Stimulated activated CD8-positive, alpha-beta memory T cell treated with anti-CD3 and anti-CD28 coated beads, Interleukin-12 subunit alpha, Interleukin-12 subunit beta, amount 100 ng/mL, for 24 hours (primary cell): ENCODE data around the gene ANKRD61.
"Not testable (repeated sequence)": the region's sequence is repeated elsewhere in the genome, so short reads cannot be mapped to it uniquely, and the experiment has no call there.

Experiments
- DNase-seq: peaks from one replicate; pipeline ENCODE4 v3.0.0-alpha.2; 2020; ENCODE audit errors: extremely low read depth

The ANKRD61 gene

DNA sequence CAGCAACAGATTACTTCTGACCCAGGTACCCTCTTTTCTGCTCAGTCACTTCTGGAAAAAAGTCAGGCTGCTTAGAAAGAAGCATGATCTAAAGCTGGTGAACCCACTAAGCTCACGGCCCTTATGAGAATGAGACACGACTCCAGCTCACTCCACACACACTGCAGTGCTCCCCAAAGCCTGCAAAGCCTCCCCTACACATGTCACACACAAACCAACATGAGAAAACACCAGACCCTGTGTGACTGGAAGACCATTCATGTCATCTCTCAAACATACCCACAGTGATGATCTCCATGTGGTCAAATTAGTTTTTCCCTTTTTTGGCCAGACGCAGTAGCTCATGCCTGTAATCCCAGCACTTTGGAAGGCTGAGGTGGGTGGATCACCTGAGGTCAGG lies 391 bp downstream of the ANKRD61 start:
- no peak for DNase-seq

DNA sequence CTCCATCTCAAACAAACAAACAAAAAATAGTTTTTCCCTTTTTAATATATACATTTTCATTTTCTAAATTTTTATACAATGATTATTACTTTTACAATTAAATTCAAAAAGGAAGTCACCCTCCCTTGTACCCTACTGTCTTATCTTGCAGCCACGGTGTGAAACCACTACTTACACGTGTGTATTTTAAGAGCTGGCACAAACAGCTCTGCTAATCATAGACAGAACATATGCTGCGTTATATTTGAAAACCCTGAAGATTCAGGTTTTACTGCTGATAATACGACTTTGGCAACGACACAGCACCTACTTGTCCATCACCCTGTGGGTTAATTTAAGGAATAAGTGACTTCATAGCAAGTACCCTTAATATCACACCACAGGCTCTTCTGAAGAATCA lies 991 bp downstream of the ANKRD61 start:
- DNase-seq: no peak

DNA sequence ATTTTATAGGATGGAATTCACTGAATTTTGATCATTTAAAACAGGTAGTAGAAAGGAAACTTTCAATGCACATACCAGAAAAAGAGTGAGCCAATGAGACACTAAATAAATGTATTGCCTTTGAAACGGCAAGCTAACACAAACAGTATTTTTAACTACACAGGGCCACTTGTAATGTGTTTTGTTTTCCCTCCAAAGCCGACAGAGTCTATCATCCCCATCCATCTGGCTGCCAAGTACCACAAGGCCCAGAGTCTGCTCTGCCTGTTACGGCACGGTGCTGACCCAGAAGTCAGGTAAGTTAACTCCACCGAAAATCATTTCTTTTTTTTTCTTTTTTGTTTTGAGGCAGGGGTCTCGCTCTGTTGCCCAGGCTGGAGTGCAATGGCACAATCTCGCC lies 1.5 kb downstream of the ANKRD61 start:
- DNase-seq: no peak

DNA sequence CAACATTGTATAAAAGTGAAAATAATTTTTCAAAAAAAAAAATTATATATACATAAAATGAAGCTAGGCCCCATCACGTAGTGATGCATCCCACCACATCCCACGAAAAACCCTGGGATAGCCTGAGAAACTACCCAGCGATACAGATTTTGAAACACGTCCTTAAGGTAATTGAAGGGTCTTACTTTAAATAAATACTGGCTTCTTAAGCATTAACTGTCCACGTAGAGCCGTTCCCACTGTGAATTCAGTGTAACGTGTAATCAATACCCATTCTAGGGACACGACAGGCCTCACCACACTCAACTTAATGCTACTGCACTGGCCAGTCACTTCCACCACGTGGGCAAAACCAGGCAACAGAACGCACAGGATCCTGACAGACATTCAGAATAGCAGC lies 4.0 kb downstream of the ANKRD61 start:
- DNase-seq: no peak

DNA sequence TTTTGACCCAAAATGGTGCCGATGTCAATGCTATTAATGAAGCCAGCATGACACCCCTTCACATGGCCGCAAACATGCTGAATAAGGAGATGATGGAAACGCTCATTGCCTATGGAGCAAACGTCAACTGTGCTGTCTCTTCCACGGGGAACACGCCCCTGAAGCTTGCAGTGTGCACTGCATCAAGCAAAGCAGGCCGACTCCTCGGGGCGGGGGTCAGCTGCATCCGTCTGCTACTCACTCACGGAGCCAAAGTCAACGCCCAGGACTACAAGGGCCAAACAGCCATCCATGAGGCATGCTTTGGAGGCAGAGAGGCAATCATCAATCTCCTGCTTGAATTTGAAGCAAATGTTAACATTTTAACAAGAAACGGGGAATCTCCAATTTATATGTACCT lies 4.5 kb downstream of the ANKRD61 start:
- DNase-seq: no peak

DNA sequence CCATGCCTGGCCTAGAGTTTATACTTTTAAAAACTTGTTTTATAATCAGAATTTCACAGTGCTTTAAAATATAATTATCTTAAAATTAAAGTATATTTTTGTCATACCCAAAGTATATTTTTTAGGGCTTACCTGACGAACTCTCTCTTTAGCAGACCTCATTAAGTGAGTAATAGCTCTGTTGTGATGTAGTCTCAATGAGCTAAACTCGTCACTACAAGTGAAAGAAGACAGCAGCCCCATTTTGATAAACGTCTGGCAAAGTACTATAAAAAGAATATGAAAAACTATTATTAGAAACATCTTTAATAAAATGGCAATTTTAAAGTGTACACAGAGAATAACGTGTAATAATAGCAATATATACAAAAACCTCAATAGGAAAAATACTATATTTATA lies 18.6 kb downstream of the ANKRD61 start:
- no peak for DNase-seq

DNA sequence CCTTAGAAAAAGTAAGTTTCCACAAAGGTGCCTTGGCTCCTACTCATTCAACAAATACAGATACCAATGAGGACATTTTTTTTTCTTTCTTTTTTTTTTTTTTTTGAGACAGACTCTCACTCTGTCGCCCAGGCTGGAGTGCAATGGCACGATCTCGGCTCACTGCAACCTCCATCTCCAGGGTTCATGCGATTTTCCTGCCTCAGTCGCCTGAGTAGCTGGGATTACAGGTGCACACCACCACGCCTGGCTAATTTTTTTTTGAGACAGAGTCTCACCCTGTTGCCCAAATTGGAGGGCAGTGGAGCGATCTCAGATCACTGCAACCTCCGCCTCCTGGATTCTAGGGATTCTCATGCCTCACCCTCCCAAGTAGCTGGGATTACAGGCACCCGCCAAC lies 20.0 kb downstream of the ANKRD61 start:
- not testable (repeated sequence) for DNase-seq

DNA sequence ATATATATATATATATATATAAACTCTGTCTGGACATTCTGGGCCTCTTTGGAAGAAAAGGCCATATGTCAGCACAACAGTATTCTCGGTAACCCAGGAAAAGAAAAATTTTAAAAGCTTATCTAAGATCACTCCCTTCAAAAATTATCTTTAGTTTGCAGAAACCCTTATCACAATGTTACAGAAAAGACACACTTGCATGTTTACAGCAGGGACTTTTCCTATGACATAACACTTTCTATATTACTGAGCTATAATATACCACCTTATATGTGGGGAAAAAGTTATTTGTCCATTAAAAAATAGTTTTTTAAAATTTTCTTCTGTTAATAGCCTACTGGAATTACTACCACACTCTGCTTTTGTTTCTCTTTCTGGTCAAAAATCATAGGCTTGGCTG lies 25.4 kb downstream of the ANKRD61 start:
- DNase-seq: no peak

DNA sequence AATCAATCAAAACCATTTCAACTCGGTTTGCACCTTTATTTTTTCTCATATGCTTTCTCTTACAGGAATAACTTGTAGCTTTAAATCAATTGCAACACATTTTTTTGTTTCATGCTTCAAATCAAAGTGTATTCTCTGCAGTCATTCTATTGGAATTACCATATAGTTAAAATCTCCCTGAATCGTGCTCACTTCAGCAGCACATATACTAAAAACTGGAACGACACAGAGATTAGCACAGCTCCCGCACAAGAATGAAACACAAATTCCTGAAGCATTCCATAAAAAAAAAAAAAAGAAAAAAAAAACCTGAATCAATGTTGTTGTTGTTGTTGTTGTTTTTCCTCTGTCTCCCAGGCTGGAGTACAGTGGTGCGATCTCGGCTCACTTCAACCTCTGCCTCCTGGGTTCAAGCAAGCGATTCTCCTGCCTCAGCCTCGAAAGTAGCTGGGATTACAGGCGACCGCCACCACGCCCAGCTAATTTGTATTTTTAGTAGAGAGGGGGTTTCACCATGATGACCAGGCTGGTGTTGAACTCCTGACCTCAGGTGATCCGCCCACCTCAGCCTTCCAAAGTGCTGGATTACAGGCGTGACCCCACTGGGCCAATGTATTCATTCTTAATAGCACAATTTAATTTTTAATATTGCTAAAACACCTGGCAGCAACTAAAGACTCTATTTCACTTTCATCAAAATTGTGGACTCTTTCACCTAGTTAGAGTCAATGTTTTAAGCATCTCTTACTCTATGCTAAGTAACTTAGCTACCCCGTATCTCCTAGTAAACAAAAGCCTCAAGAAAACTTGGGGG lies 26.3 kb downstream of the ANKRD61 start:
- DNase-seq: no peak

DNA sequence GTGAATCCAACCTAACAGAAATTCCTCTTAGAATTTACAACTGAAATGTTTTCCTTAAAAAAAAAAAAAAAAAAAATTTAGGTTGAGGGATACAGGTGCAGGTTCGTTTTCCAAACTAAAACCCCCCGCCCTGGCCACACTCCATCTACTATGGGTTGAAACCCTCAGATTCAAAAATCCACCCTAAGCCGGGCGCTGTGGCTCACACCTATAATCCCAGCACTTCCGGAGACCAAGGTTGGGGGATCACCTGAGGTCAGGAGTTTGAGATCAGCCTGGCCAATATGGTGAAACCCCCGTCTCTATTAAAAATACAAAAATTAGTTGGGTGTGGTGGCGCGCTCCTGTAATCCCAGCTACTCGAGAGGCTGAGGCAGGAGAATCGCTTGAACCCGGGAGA lies 28.8 kb downstream of the ANKRD61 start:
- not testable (repeated sequence) for DNase-seq

DNA sequence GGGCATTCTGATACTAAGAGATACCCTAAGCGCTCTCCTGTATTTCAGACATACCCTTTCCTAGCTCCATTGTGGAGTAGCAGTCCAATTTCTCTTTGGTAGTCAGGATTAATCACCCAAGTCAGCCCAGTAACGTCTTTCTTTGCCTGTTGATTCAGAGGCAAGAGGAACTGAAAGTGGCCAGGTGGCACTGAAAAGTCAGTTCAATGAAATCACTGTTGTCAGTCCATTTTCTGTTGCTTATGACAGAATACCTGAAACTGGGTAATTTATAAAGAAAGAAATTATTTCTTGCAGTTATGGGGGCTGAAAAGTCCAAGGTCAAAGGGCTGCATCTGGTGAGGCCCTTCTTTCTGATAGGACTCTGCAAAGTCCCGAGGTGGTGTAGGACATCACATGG lies 40.2 kb downstream of the ANKRD61 start:
- DNase-seq: no peak

DNA sequence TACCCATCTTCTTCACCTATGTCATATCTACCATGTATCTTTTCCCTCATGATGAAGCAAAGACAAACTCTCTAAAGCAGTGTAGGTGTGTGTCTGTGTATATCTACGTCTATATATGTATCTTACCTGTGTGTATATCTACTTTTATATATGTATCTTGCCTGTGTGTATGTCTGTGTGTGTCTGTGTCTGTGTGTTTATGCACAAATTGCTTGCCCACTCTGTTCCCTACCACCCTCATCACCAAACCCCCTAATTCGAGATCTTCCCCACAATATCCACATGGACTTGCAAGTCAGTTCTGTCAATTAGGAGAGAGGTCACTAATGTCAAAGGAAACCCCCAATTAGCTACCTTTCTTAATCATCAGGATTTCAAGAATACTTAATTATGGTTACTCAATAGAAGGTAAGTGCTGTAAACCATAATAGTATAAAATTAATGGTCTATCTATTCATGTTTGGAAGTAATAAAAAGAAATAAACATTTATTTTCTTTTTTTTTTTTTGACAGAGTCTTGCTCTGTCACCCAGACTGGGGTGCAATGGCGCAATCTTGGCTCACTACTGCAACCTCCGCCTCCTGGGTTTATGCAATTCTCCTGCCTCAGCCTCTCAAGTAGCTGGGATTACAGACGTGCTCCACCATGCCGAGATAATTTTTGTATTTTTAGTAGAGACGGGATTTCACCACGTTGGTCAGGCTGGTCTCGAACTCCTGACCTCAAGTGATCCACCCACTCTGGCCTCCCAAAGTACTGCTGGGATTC lies 43.6 kb downstream of the ANKRD61 start:
- no peak for DNase-seq

DNA sequence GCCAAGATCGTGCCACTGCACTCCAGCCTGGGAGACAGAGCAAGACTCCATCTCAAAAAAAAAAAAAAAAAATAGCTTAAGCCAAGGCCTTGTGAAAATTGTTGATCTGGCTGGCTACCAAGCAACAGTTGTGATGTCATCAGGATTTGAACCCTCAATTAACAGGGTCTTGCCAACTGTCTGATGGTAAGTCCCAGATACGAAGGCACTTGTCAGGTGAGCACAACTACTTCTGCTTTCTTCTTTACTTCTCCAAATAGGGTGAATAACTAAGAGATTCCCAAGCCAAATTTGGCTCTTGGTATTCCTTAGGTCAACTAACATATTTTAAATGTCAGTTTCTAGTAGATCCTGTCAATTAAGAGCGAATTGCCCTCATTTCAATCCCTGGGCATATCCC lies 47.4 kb downstream of the ANKRD61 start:
- DNase-seq: no peak

DNA sequence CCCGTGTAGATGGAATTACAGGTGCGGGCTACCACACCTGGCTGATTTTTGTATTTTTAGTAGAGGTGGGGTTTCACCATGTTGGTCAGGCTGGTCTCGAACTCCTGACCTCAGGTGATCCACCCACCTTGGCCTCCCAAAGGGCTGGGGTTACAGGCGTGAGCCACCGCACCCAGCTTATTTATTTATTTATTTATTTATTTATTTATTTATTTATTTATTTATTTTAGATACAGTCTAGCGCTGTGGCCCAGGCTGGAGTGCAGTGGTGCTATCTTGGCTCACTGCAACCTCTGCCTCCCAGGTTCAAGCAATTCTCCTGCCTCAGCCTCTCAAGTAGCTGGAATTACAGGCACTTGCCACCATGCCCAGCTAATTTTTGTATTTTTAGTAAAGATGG lies 51.9 kb downstream of the ANKRD61 start:
- DNase-seq: not testable (repeated sequence)
